CD4-positive, alpha-beta T cell (primary cell): Measurements from ENCODE around the gene ANKH. TPM values are rescaled to one million over a fixed set of nuclear protein-coding genes. Genes with fewer than 3 reads are reported as not detected.

Source experiments
- ATAC-seq: fragments of 200-7000 bp; cut with Tn5 transposase; one replicate; pipeline ENCODE4 v1.10.0; 2022; ENCODE audit warnings: mild to moderate bottlenecking; ENCODE audit not compliant: poor library complexity
- CTCF ChIA-PET: fragments of 350-600 bp; sonication (Branson Sonifier 250); formaldehyde crosslinking; loops from one replicate; lab custom pipeline; 2021; ENCODE audit warnings: antibody characterized with exemption, inconsistent platforms; lab: Charles Lee
- POLR2A ChIA-PET: fragments of 350-600 bp; sonication (Branson Sonifier 250); formaldehyde crosslinking; loops from one replicate; lab custom pipeline; 2021; ENCODE audit warnings: antibody characterized with exemption, inconsistent platforms; lab: Charles Lee
- DNase-seq, 14 experiments: peaks; one replicate each; pipeline ENCODE4 v3.0.0-alpha.2; 2013 to 2020; ENCODE audit warnings: mixed read lengths in 2 of 14
- H3K27ac ChIP-seq, 2 donors: one replicate each; pipeline versions ENCODE4 v1.5.1 to v1.7.0; 2013; ENCODE audit warnings: low read length in 2 of 2, low read depth in 1 of 2, mild to moderate bottlenecking in 1 of 2
- H3K27me3 ChIP-seq, 2 experiments: 1 replicate in 1 of 2; 2 replicates in 1 of 2; pipeline versions ENCODE4 v1.6.1 to v1.7.0; 2013; ENCODE audit warnings: low read length in 2 of 2, control low read depth in 1 of 2, mild to moderate bottlenecking in 1 of 2, moderate library complexity in 1 of 2; ENCODE audit not compliant: insufficient read depth in 2 of 2, control insufficient read depth in 1 of 2
- H3K36me3 ChIP-seq: one replicate; pipeline ENCODE4 v1.6.1; 2013; ENCODE audit warnings: low read length, control low read depth; ENCODE audit not compliant: insufficient read depth
- H3K4me1 ChIP-seq: one replicate; pipeline ENCODE4 v1.6.1; 2013; ENCODE audit warnings: low read length, control low read depth; ENCODE audit not compliant: insufficient read depth
- H3K4me3 ChIP-seq: one replicate; pipeline ENCODE4 v1.5.1; 2013; ENCODE audit warnings: mild to moderate bottlenecking, low read length, moderate library complexity
- H3K9me3 ChIP-seq, 2 experiments: 1 replicate in 1 of 2; 2 replicates in 1 of 2; pipeline versions ENCODE4 v1.6.1 to v1.7.0; 2013; ENCODE audit warnings: low read length in 2 of 2, mild to moderate bottlenecking in 2 of 2, control low read depth in 1 of 2, moderate library complexity in 1 of 2; ENCODE audit not compliant: control insufficient read depth in 1 of 2, insufficient read depth in 1 of 2
- H3K27ac Mint-ChIP-seq: one replicate; pipeline ENCODE4 v1.8.0; 2020; ENCODE audit warnings: mixed read lengths
- H3K27me3 Mint-ChIP-seq: one replicate; pipeline ENCODE4 v1.8.0; 2021; ENCODE audit warnings: mixed read lengths
- H3K36me3 Mint-ChIP-seq: one replicate; pipeline ENCODE4 v1.8.0; 2021; ENCODE audit warnings: low read depth, mixed read lengths
- H3K4me1 Mint-ChIP-seq: one replicate; pipeline ENCODE4 v1.8.0; 2021; ENCODE audit warnings: low read depth, mixed read lengths
- H3K4me3 Mint-ChIP-seq: one replicate; pipeline ENCODE4 v1.8.0; 2020; ENCODE audit warnings: mild to moderate bottlenecking, mixed read lengths
- H3K9me3 Mint-ChIP-seq: one replicate; pipeline ENCODE4 v1.8.0; 2020; ENCODE audit warnings: mixed read lengths
- intact Hi-C, 2 experiments: fragments of 100-400 bp; cut with DNase I in 1 of 2; cut with micrococcal nuclease in 1 of 2; formaldehyde crosslinking; loops; one replicate each; pipeline versions ENCODE4 v1.15.1 to v1.9.0; 2023 to 2025; cut with DNase I, micrococcal nuclease
- total RNA-seq, 174 experiments: library from RNA in 2 of 174; stranded (reverse) in 2 of 174; gene quantifications; one replicate each; pipeline ENCODE4 v1.2.3 and lab custom pipeline; 2021 to 2026
- TF ChIP-seq, protein P1 (sequence below): fragments of 200-600 bp; IDR thresholded peaks from one replicate; pipeline ENCODE4 v1.8.0; 2022; ENCODE audit warnings: antibody characterized with exemption, mild to moderate bottlenecking

ANKH gene
- total RNA-seq, 2 experiments from 2014 or later, result 69.5 to 72.3 TPM

DNA sequence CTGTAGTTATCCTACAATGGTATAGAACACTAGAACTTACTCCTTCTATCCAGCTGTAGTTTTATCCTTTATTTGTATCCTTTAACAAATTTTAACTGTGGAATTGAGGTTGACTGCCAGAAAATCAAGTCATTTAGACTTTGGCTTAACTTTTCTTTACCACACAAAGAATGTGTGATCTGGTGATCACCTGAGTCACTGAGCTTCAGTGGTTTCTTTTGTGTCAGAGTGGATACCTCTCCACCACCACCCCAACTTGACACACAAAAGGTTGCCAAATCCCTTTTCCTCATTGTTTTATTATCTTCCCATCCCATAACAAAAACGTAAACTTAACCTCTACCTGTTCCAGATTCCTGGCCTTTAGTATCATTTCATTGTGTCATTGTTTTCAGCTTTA, 201.6 kb downstream of the ANKH start:
- H3K27ac Mint-ChIP-seq, result peak overlapping the region; percentile 33
- TF ChIP-seq, protein P1, sequence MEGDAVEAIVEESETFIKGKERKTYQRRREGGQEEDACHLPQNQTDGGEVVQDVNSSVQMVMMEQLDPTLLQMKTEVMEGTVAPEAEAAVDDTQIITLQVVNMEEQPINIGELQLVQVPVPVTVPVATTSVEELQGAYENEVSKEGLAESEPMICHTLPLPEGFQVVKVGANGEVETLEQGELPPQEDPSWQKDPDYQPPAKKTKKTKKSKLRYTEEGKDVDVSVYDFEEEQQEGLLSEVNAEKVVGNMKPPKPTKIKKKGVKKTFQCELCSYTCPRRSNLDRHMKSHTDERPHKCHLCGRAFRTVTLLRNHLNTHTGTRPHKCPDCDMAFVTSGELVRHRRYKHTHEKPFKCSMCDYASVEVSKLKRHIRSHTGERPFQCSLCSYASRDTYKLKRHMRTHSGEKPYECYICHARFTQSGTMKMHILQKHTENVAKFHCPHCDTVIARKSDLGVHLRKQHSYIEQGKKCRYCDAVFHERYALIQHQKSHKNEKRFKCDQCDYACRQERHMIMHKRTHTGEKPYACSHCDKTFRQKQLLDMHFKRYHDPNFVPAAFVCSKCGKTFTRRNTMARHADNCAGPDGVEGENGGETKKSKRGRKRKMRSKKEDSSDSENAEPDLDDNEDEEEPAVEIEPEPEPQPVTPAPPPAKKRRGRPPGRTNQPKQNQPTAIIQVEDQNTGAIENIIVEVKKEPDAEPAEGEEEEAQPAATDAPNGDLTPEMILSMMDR, result no peak
- ChIA-PET CTCF (no interaction called here), POLR2A (no interaction called here)
- DNase-seq, result no peak
- H3K27me3 Mint-ChIP-seq, result no peaks in the 10 kb centered on the region
- H3K4me1 Mint-ChIP-seq, result peaks cover 89% of the 10 kb centered on the region
- Histone ChIP-seq H3K9me3 (no peaks in the 10 kb centered on the region), H3K36me3 (peaks cover 13% of the 10 kb centered on the region), H3K4me3 (no peak overlapping the region), H3K27ac (no peak overlapping the region), H3K27me3 (no peaks in the 10 kb centered on the region), H3K4me1 (peaks cover 63% of the 10 kb centered on the region)
- H3K4me3 Mint-ChIP-seq, result no peak overlapping the region
- peaks cover 41% of the 10 kb centered on the region for H3K36me3 Mint-ChIP-seq
- no peak for ATAC-seq
- intact Hi-C loops, result loop anchor here (5.0 to 10.0 kb wide), 3 partner anchors 37 to 525 kb away; partner anchors contain the start of genes OTULINL (in 1 of the 2) and TRIO (in 1 of the 2)
- H3K9me3 Mint-ChIP-seq, result no peaks in the 10 kb centered on the region

DNA sequence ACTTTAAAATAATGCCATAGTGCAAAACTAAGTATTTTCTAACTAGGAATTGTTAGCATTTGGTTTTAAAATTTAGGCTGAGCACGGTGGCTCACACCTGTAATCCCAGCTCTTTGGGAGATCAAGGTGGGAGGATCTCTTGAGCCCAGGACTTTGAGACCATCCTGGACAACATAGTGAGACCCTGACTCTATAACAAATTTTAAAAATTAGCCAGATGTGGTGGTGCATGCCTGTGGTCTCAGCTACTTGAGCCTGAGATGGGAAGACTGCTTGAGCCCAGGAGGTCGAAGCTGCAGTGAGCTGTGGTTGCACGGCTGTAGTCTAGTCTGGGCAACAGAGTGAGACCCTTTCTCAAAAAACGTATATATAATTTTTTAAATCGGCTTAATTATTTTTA, 202.2 kb downstream of the ANKH start:
- ChIA-PET POLR2A (no interaction called here), CTCF (no interaction called here)
- peaks cover 39% of the 10 kb centered on the region for H3K36me3 Mint-ChIP-seq
- Histone ChIP-seq H3K4me1 (peaks cover 63% of the 10 kb centered on the region), H3K27me3 (no peaks in the 10 kb centered on the region), H3K36me3 (peaks cover 8% of the 10 kb centered on the region), H3K9me3 (no peaks in the 10 kb centered on the region), H3K4me3 (no peak overlapping the region), H3K27ac (no peak overlapping the region)
- H3K4me1 Mint-ChIP-seq, result peaks cover 83% of the 10 kb centered on the region
- H3K27me3 Mint-ChIP-seq, result no peaks in the 10 kb centered on the region
- H3K4me3 Mint-ChIP-seq, result no peak overlapping the region
- TF ChIP-seq, protein P1, result no peak
- DNase-seq (no peak), ATAC-seq (no peak)
- intact Hi-C loops, result loop anchor here (5.0 to 10.0 kb wide), 3 partner anchors 38 to 525 kb away; partner anchors contain the start of genes OTULINL (in 1 of the 2) and TRIO (in 1 of the 2)
- no peak overlapping the region for H3K27ac Mint-ChIP-seq
- no peaks in the 10 kb centered on the region for H3K9me3 Mint-ChIP-seq

DNA sequence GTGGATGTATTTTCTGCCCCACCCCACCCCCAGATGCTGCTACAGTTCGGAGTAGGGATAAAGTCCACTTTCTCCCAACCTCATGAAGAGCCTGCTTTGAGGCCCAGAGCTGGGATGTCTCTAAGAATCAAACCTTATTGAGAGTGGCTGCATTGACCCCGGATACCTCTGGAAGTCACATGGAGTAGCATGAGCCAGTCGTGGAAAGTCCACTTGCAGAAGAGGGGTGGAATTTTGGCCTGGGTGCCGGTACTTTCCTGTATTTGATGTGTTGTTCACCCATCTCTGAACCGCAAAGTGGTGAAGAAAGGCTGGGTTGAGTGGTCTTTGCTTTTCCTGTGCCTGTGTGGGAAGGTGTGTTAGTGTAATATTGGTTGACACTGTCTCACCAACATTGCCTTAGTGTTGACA, 203.4 kb downstream of the ANKH start:
- ATAC-seq, result no peak
- Histone ChIP-seq H3K9me3 (no peaks in the 10 kb centered on the region), H3K27ac (peak overlapping the region in 1 of 2 donors; percentile 14), H3K27me3 (no peaks in the 10 kb centered on the region), H3K4me3 (peak overlapping the region; percentile 0), H3K4me1 (peaks cover 70% of the 10 kb centered on the region), H3K36me3 (no peaks in the 10 kb centered on the region)
- Mint-ChIP-seq H3K27me3 (no peaks in the 10 kb centered on the region), H3K9me3 (no peaks in the 10 kb centered on the region), H3K36me3 (peaks cover 31% of the 10 kb centered on the region), H3K4me3 (peak overlapping the region; percentile 69), H3K4me1 (peaks cover 82% of the 10 kb centered on the region), H3K27ac (peak overlapping the region; percentile 90)
- TF ChIP-seq, protein P1, result no peak
- peak in 4 of 14 experiments; percentile 4 to 64 (median 44) for DNase-seq
- ChIA-PET CTCF (interaction anchor here (2.1 kb wide), 1 partner anchor 17 kb away, joined by 6 read pairs; no protein-coding TSS in a partner anchor), POLR2A (interaction anchor here (1.4 to 2.7 kb wide), 4 partner anchors 8 to 325 kb away, joined by 3 to 12 read pairs (median 4); no protein-coding TSS in a partner anchor)
- intact Hi-C loops, result loop anchor here (5.0 to 10.0 kb wide), 3 partner anchors 39 to 523 kb away; partner anchors contain the start of genes OTULINL (in 1 of the 2) and TRIO (in 1 of the 2)
